SK-N-SH (cell line): ENCODE data around the gene BLVRA.

Source experiments
- EP300 ChIP-seq, 2 experiments: IDR thresholded peaks; 2 replicates each; pipeline versions ENCODE4 v1.4.0 to v1.6.1; 2012; ENCODE audit warnings: borderline replicate concordance in 1 of 2, low read depth in 1 of 2, low read length in 1 of 2
- EZH2phosphoT487 ChIP-seq: fragments of 200-600 bp; sonication (generic); IDR thresholded peaks from 2 replicates; pipeline ENCODE4 v1.6.1; 2017; ENCODE audit warnings: low read depth, mixed run types, mild to moderate bottlenecking, antibody characterized with exemption, moderate library complexity, borderline replicate concordance

GRCh38 chr7:43760861-43761260 is 2.4 kb downstream of the BLVRA start:
- no peak for TF ChIP-seq EP300 (IDR thresholded peaks at IDR 0.05; ENCODE audit: borderline replicate concordance in 1 of 2, low read depth in 1 of 2, low read length in 1 of 2)
- no peak for TF ChIP-seq EZH2phosphoT487
